Calu3 (cell line): ENCODE data around the gene USP3. TPM values are rescaled to one million over a fixed set of nuclear protein-coding genes. Genes with fewer than 3 reads are reported as not detected.

ENCODE experiments used
- BruUV-seq: library from RNA; stranded (reverse); fragments of 400-500 nt; replicated peaks from 2 replicates; lab custom pipeline; 2021; lab: Mats Ljungman, UMichigan
- CTCF ChIA-PET: fragments of 300-600 bp; sonication (Branson Sonifier 250); formaldehyde crosslinking; loops from one replicate; lab custom pipeline; 2022; ENCODE audit warnings: antibody characterized with exemption; lab: Charles Lee
- DNase-seq: peaks from one replicate; pipeline ENCODE4 v3.0.0; 2022
- H3K27ac Mint-ChIP-seq: one replicate; pipeline ENCODE4 v1.8.0; 2022; ENCODE audit warnings: mixed read lengths; ENCODE audit not compliant: unreplicated experiment
- H3K27me3 Mint-ChIP-seq: one replicate; pipeline ENCODE4 v1.8.0; 2022; ENCODE audit warnings: mixed read lengths; ENCODE audit not compliant: unreplicated experiment
- H3K36me3 Mint-ChIP-seq: one replicate; pipeline ENCODE4 v1.8.0; 2022; ENCODE audit warnings: mild to moderate bottlenecking, moderate library complexity, mixed read lengths; ENCODE audit not compliant: insufficient read depth, unreplicated experiment
- H3K4me1 Mint-ChIP-seq: one replicate; pipeline ENCODE4 v1.8.0; 2022; ENCODE audit warnings: mild to moderate bottlenecking, low read depth, mixed read lengths; ENCODE audit not compliant: unreplicated experiment
- H3K4me3 Mint-ChIP-seq: one replicate; pipeline ENCODE4 v1.8.0; 2022; ENCODE audit warnings: mild to moderate bottlenecking, low read depth, moderate library complexity, mixed read lengths; ENCODE audit not compliant: unreplicated experiment
- H3K9me3 Mint-ChIP-seq: one replicate; pipeline ENCODE4 v1.8.0; 2022; ENCODE audit warnings: low read depth, mixed read lengths; ENCODE audit not compliant: unreplicated experiment
- CTCF ChIP-seq: fragments of 200-600 bp; IDR thresholded peaks from one replicate; pipeline ENCODE4 v1.8.0; 2022; ENCODE audit warnings: antibody characterized with exemption; ENCODE audit not compliant: unreplicated experiment
- intact Hi-C: fragments of 100-400 bp; cut with micrococcal nuclease; formaldehyde crosslinking; loops from one replicate; pipeline ENCODE4 v1.10.0; 2022; ENCODE audit not compliant: unreplicated experiment
- total RNA-seq: library from RNA; stranded (reverse); gene quantifications from 2 replicates; pipeline ENCODE4 v1.2.3, GENCODE V29; 2022

The USP3 gene
- total RNA-seq, 1 experiment from 2014 or later = 80.8 TPM

- no peaks in the 10 kb centered on the region for H3K9me3 Mint-ChIP-seq
- peak; percentile 46 for DNase-seq
- H3K27ac Mint-ChIP-seq = peak overlapping the region; percentile 64
- peak overlapping the region; percentile 96 for H3K4me3 Mint-ChIP-seq
- peaks cover 35% of the 10 kb centered on the region for H3K36me3 Mint-ChIP-seq
- no peaks in the 10 kb centered on the region for H3K27me3 Mint-ChIP-seq
- intact Hi-C loops = no loop called here
- BruUV-seq = no TSS peak
- no peak for TF ChIP-seq CTCF
- peaks cover 21% of the 10 kb centered on the region for H3K4me1 Mint-ChIP-seq
- CTCF ChIA-PET = interaction anchor here (1.3 to 4.2 kb wide), 2 partner anchors 127 to 134 kb away, joined by 4 to 27 read pairs; no protein-coding TSS in a partner anchor
Observed at GRCh38 chr15:63601026-63601703, 96.8 kb downstream of the USP3 start.

- peak; percentile 20 for DNase-seq
- Mint-ChIP-seq H3K27ac (no peak overlapping the region), H3K27me3 (no peaks in the 10 kb centered on the region), H3K4me1 (peaks cover 21% of the 10 kb centered on the region), H3K36me3 (peaks cover 30% of the 10 kb centered on the region), H3K9me3 (no peaks in the 10 kb centered on the region), H3K4me3 (peak overlapping the region; percentile 96)
- no TSS peak for BruUV-seq
- TF ChIP-seq CTCF = no peak
- CTCF ChIA-PET = interaction anchor here (0.6 to 4.2 kb wide), 3 partner anchors 135 to 1719 kb away, joined by 3 to 27 read pairs (median 3); no protein-coding TSS in a partner anchor
- intact Hi-C loops = no loop called here
Observed at GRCh38 chr15:63601704-63602185, 97.4 kb downstream of the USP3 start.

DNA sequence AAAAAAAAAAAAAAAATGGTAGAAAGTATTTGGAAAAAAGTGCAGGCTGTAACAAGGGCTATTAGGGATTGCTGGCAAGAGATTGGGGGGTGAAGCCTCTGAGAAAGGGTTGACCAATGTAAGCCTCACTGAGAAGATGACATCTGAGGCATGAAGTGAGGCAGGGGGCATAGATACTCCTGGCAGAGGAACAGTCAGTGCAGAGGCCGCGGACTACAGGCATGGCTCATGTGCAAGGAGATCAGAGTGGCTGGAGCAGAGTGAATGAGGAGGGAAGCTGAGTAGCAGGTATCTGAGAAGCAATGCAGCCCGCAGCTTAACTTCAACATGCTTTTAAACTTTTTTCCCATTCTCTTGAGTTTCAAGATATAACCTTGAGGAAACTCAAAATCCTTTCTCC, 98.2 kb downstream of the USP3 start:
- Mint-ChIP-seq H3K4me3 (no peak overlapping the region), H3K27ac (no peak overlapping the region), H3K27me3 (no peaks in the 10 kb centered on the region), H3K36me3 (peaks cover 29% of the 10 kb centered on the region), H3K4me1 (peaks cover 21% of the 10 kb centered on the region), H3K9me3 (no peaks in the 10 kb centered on the region)
- no TSS peak for BruUV-seq
- CTCF ChIA-PET = interaction anchor here (0.6 kb wide), 1 partner anchor 467 kb away, joined by 3 read pairs; no protein-coding TSS in a partner anchor
- intact Hi-C loops = no loop called here
- no peak for TF ChIP-seq CTCF
- DNase-seq = no peak

GRCh38 chr15:63603516-63603915, 99.1 kb downstream of the USP3 start:
- H3K4me1 Mint-ChIP-seq = peaks cover 17% of the 10 kb centered on the region
- TF ChIP-seq CTCF = no peak
- no peak overlapping the region for H3K27ac Mint-ChIP-seq
- peaks cover 29% of the 10 kb centered on the region for H3K36me3 Mint-ChIP-seq
- H3K4me3 Mint-ChIP-seq = no peak overlapping the region
- intact Hi-C loops = no loop called here
- no peak for DNase-seq
- H3K27me3 Mint-ChIP-seq = no peaks in the 10 kb centered on the region
- BruUV-seq = no TSS peak
- CTCF ChIA-PET = no interaction called here
- no peaks in the 10 kb centered on the region for H3K9me3 Mint-ChIP-seq
